ENCODE measurements around the gene GP1BA. TPM values are rescaled to one million over a fixed set of nuclear protein-coding genes. Genes with fewer than 3 reads are reported as not detected.
A peak's percentile ranks its signal among the peaks of the same experiment; 100 is the strongest.
"Not testable (repeated sequence)": the region's sequence is repeated elsewhere in the genome, so short reads cannot be mapped to it uniquely, and the experiment has no call there.

Gene GP1BA
- total and polyA plus RNA-seq, 10 donors = 1.8 to 6.1 (median 2.8) TPM

DNA sequence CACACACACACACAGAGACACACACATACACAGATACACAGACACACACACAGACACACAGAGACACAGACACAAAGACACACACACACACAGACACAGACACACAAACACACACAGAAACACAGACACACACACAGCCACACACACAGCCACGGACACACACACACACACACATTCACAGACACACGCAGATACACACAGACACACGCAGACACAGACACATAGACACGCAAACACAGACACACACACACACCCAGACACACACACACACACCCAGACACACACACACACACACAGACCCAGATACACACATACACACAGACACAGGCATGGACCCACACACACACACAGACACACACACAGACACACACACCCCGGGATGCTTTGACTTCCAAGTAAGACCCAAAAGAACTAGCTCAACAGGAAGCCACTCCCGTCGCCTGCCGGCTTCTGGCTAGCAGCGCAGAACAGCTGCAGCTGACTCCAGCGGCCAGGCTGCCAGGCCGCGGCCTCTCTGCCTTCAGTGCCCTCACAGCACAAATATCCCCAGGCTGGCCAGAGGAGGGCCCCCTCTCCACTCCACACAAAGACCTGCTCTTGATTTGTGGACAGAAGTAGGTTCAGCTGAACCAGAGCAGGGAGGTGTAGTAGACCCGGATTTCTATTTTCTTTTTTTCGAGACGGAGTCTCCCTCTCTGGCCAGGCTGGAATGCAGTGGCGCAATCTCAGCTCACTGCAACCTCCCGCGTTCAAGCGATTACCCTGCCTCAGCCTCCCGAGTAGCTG, 23.2 kb upstream of the GP1BA start:
- peak; percentile 94 for DNase-seq
- WGBS, 5 donors = 14 to 27% (median 23%) methylated on average over 11 to 20 of the region's 20 CpGs
- H3K27me3 ChIP-seq (replicated peaks in 1 of 7) = peaks cover 0 to 4% (median 0%) of the 10 kb centered on the region in 7 donors
- H3K27ac ChIP-seq = peak overlapping the region in 5 of 8 donors; percentile 28 to 68 (median 61)
- H3K4me3 ChIP-seq = no peak overlapping the region
- no peaks in the 10 kb centered on the region for H3K36me3 ChIP-seq
- peak; percentile 77 to 84 (median 82) for TF ChIP-seq POLR2AphosphoS5 (IDR thresholded peaks at IDR 0.05)
- peak; percentile 76 to 95 (median 88) for TF ChIP-seq CTCF (IDR thresholded peaks at IDR 0.05 in 8 of 11, conservative IDR thresholded peaks at IDR 0.05 in 3 of 11)
- TF ChIP-seq POLR2A (IDR thresholded peaks at IDR 0.05) = no peak
- intact Hi-C loops (cut with DNase I; ENCODE audit: low total_unique reads) = loop anchor here (5.0 kb wide), 2 partner anchors 78 to 153 kb away; partner anchors contain the start of gene CAMTA2
- peaks cover 0 to 18% (median 10%) of the 10 kb centered on the region in 6 donors for H3K4me1 ChIP-seq
- H3K9me3 ChIP-seq = no peaks in the 10 kb centered on the region

DNA sequence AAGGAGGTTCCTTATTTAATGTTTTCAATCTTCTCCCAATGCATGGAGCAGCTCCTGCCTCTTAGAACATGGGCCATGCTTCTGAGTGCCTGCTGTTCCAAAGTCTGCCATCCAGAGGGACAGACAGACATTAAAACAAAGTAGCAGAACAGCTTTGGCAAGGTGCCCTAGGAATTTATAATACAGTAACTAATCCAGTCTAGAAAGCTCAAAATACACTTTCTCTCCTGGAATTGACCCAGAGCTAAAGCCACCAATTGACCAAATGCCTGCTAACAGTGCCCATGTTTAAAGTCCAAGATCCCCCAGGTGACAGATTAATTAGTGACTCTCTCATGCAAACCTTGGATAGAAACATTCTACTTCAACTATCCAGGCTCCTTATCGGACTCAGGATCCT, 18.1 kb upstream of the GP1BA start:
- Histone ChIP-seq H3K27ac (no peak overlapping the region), H3K36me3 (no peaks in the 10 kb centered on the region), H3K4me3 (no peak overlapping the region), H3K27me3 (replicated peaks in 1 of 7) (no peaks in the 10 kb centered on the region), H3K9me3 (no peaks in the 10 kb centered on the region), H3K4me1 (peaks cover 0 to 7% (median 6%) of the 10 kb centered on the region in 6 donors)
- intact Hi-C loops (cut with DNase I; ENCODE audit: low total_unique reads) = no loop called here
- WGBS, 5 donors = 86 to 91% (median 89%) methylated on average over 1 of the region's 1 CpG
- TF ChIP-seq POLR2AphosphoS5 (IDR thresholded peaks at IDR 0.05) (no peak), CTCF (IDR thresholded peaks at IDR 0.05 in 8 of 11, conservative IDR thresholded peaks at IDR 0.05 in 3 of 11) (no peak), POLR2A (IDR thresholded peaks at IDR 0.05) (no peak)
- no peak for DNase-seq

DNA sequence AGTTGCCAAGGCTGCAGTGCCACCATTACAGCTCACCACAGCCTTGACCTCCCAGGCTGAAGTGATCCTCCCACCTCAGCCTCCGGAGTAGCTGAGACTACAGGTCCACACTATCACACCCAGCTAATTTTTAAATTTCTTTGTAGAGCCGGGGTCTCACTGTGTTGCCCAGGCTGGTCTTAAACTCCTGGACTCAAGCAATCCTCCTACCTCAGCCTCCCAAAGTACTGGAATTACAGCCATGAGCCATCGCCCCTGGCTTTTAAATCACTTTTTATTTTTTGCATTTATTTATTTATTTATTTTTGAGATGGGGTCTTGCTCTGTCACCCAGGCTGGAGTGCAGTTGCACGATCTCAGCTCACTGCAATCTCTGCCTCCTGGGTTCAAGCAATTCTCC, 17.5 kb upstream of the GP1BA start:
- H3K27me3 ChIP-seq (replicated peaks in 1 of 7); DNase-seq; H3K27ac ChIP-seq; H3K4me1 ChIP-seq; intact Hi-C loops (cut with DNase I; ENCODE audit: low total_unique reads); H3K4me3 ChIP-seq; H3K36me3 ChIP-seq; H3K9me3 ChIP-seq: not testable (repeated sequence)
- 84 to 96% (median 93%) methylated on average over 4 of the region's 4 CpGs for WGBS, 5 donors

GRCh38 chr17:4919511-4920047, 12.5 kb upstream of the GP1BA start:
- peaks cover 0 to 10% (median 0%) of the 10 kb centered on the region in 6 donors for H3K4me1 ChIP-seq
- no peaks in the 10 kb centered on the region for H3K36me3 ChIP-seq
- no peak overlapping the region for H3K4me3 ChIP-seq
- TF ChIP-seq CTCF (IDR thresholded peaks at IDR 0.05 in 8 of 11, conservative IDR thresholded peaks at IDR 0.05 in 3 of 11) (no peak), POLR2AphosphoS5 (IDR thresholded peaks at IDR 0.05) (no peak), POLR2A (IDR thresholded peaks at IDR 0.05) (no peak)
- intact Hi-C loops (cut with DNase I; ENCODE audit: low total_unique reads) = no loop called here
- H3K9me3 ChIP-seq = no peaks in the 10 kb centered on the region
- H3K27ac ChIP-seq = no peak overlapping the region
- no peak for DNase-seq
- 74 to 84% (median 77%) methylated on average over 8 of the region's 8 CpGs for WGBS, 5 donors
- H3K27me3 ChIP-seq (replicated peaks in 1 of 7) = no peaks in the 10 kb centered on the region

Data from spleen (tissue), 11 donors.